ENCODE data around the gene KLK4. TPM values are rescaled to one million over a fixed set of nuclear protein-coding genes. Genes with fewer than 3 reads are reported as not detected.

KLK4 gene
- total RNA-seq, 1 experiment from 2014 or later: 0.84 TPM

GRCh38 chr19:50877338-50877737 lies 33.9 kb downstream of the KLK4 start:
- H4K20me1 ChIP-seq (ENCODE audit: insufficient read depth): no peaks in the 10 kb centered on the region
- no peak for ATAC-seq
- TF ChIP-seq EZH2 (IDR thresholded peaks at IDR 0.05) (no peak), ELF1 (IDR thresholded peaks at IDR 0.05; ENCODE audit: borderline replicate concordance, low read depth) (no peak), REST (IDR thresholded peaks at IDR 0.05; ENCODE audit: low read depth) (no peak), TCF7L2 (IDR thresholded peaks at IDR 0.05; ENCODE audit: borderline replicate concordance, extremely low read depth, insufficient read depth, insufficient read length) (no peak), CEBPB (IDR thresholded peaks at IDR 0.05; ENCODE audit: low read depth) (no peak), POLR2A (IDR thresholded peaks at IDR 0.05; ENCODE audit: borderline replicate concordance, extremely low read depth, insufficient read depth, insufficient read length) (no peak), ZNF274 (IDR thresholded peaks at IDR 0.05; ENCODE audit: low read depth, low read length) (no peak), FOSL1 (IDR thresholded peaks at IDR 0.05; ENCODE audit: low read depth) (no peak), RAD21 (IDR thresholded peaks at IDR 0.05; ENCODE audit: low read depth) (no peak), ZFX (IDR thresholded peaks at IDR 0.05) (no peak), CBX3 (IDR thresholded peaks at IDR 0.05; ENCODE audit: low read depth) (no peak), ATF3 (IDR thresholded peaks at IDR 0.05) (no peak)
- TF ChIP-seq, protein P1, sequence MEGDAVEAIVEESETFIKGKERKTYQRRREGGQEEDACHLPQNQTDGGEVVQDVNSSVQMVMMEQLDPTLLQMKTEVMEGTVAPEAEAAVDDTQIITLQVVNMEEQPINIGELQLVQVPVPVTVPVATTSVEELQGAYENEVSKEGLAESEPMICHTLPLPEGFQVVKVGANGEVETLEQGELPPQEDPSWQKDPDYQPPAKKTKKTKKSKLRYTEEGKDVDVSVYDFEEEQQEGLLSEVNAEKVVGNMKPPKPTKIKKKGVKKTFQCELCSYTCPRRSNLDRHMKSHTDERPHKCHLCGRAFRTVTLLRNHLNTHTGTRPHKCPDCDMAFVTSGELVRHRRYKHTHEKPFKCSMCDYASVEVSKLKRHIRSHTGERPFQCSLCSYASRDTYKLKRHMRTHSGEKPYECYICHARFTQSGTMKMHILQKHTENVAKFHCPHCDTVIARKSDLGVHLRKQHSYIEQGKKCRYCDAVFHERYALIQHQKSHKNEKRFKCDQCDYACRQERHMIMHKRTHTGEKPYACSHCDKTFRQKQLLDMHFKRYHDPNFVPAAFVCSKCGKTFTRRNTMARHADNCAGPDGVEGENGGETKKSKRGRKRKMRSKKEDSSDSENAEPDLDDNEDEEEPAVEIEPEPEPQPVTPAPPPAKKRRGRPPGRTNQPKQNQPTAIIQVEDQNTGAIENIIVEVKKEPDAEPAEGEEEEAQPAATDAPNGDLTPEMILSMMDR (IDR thresholded peaks at IDR 0.05 in 2 of 3, conservative IDR thresholded peaks at IDR 0.05 in 1 of 3; ENCODE audit: borderline replicate concordance in 1 of 3, insufficient read depth in 1 of 3, low read depth in 2 of 3, low read length in 2 of 3): no peak
- no peaks in the 10 kb centered on the region for H3K9me2 ChIP-seq (ENCODE audit: insufficient read depth)
- no peaks in the 10 kb centered on the region for H3K79me2 ChIP-seq (ENCODE audit: insufficient read depth, low read length)
- H3K36me3 ChIP-seq (ENCODE audit: control insufficient read depth in 1 of 2, insufficient read depth in 2 of 2, low read length in 2 of 2): no peaks in the 10 kb centered on the region
- no peaks in the 10 kb centered on the region for H3K4me1 ChIP-seq (ENCODE audit: control insufficient read depth in 1 of 2, insufficient read depth in 2 of 2, low read length in 2 of 2)
- H2AFZ ChIP-seq (ENCODE audit: low read depth, low read length, poor library complexity, severe bottlenecking): no peak overlapping the region
- ChIA-PET CTCF (no interaction called here), RAD21 (ENCODE audit: low non-redundant PET in 1 of 2, low total read pairs in 2 of 2, uncharacterized antibody in 2 of 2, unreplicated experiment in 2 of 2) (no interaction called here), POLR2A (no interaction called here)
- BruUV-seq (replicated peaks): no TSS peak
- H3K4me3 ChIP-seq (replicated peaks in 1 of 2; ENCODE audit: low read depth in 1 of 2, low read length in 2 of 2): no peak overlapping the region
- peaks cover 60% of the 10 kb centered on the region for H3K27me3 ChIP-seq (ENCODE audit: insufficient read depth, low read length)
- no peak for DNase-seq (ENCODE audit: low read depth, low spot score)
- H3K9me3 ChIP-seq (ENCODE audit: control insufficient read depth in 1 of 2, insufficient read depth in 1 of 2, low read depth in 1 of 2, low read length in 2 of 2): no peaks in the 10 kb centered on the region
- H3K27ac ChIP-seq (ENCODE audit: low read depth, low read length): no peak overlapping the region
- H3K4me2 ChIP-seq (ENCODE audit: low read length): no peak overlapping the region
- H3K9ac ChIP-seq (ENCODE audit: low read length): no peak overlapping the region
- intact Hi-C loops (cut with micrococcal nuclease): no loop called here
